GM12872 (cell line): ENCODE measurements around the gene NYAP2.

ENCODE experiments used
- TF ChIP-seq, protein P1 (sequence below): IDR thresholded peaks from 3 replicates; pipeline ENCODE4 v1.5.1; 2011; ENCODE audit warnings: low read depth, mild to moderate bottlenecking, low read length, moderate library complexity; ENCODE audit not compliant: insufficient read depth

NYAP2 gene

GRCh38 chr2:225479386-225479785 lies 79.9 kb downstream of the NYAP2 start:
- TF ChIP-seq, protein P1, sequence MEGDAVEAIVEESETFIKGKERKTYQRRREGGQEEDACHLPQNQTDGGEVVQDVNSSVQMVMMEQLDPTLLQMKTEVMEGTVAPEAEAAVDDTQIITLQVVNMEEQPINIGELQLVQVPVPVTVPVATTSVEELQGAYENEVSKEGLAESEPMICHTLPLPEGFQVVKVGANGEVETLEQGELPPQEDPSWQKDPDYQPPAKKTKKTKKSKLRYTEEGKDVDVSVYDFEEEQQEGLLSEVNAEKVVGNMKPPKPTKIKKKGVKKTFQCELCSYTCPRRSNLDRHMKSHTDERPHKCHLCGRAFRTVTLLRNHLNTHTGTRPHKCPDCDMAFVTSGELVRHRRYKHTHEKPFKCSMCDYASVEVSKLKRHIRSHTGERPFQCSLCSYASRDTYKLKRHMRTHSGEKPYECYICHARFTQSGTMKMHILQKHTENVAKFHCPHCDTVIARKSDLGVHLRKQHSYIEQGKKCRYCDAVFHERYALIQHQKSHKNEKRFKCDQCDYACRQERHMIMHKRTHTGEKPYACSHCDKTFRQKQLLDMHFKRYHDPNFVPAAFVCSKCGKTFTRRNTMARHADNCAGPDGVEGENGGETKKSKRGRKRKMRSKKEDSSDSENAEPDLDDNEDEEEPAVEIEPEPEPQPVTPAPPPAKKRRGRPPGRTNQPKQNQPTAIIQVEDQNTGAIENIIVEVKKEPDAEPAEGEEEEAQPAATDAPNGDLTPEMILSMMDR: no peak

DNA sequence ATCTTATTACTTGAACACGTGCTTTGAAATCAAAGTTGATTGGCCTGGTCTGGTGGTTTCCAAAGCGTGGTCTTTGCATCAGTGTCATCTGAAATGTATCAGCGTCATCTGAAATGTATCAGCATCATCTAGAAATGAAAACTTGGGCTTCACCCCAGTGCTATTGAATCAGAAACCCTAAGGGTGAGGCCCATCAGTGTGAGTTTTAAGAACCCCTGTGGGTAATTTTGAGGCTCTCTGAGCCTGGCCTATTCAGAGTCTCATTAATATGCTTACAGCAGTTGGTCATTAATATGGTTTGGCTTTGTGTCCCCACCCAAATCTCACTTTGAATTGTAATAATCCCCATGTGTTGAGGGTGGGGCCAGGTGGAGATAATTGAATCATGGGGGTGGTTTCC lies 85.2 kb downstream of the NYAP2 start:
- TF ChIP-seq, protein P1: no peak

DNA sequence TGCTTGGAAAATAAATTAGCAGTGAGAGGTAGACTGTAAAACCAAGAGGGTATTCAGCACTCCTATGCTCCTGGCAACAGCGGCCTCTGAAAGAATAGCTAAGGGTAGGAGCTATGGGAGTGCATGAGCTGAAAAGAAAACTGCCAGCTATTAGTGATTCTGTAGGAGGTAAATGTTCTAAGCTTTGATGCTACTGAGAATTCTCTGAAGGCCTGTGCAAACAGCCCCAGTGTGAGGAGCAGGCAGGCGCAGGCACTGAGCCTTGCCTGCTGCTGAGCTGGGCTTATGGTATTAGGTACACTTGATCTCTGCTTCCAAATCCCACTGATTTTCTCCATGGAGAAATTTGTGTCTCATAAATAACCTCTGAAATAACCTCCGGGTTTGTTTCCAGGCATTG lies 86.7 kb downstream of the NYAP2 start:
- TF ChIP-seq, protein P1: no peak

- TF ChIP-seq, protein P1: no peak
Measured at GRCh38 chr2:225487878-225488416, 88.4 kb downstream of the NYAP2 start.

- TF ChIP-seq, protein P1: no peak
Measured at GRCh38 chr2:225488743-225489142, 89.2 kb downstream of the NYAP2 start.

DNA sequence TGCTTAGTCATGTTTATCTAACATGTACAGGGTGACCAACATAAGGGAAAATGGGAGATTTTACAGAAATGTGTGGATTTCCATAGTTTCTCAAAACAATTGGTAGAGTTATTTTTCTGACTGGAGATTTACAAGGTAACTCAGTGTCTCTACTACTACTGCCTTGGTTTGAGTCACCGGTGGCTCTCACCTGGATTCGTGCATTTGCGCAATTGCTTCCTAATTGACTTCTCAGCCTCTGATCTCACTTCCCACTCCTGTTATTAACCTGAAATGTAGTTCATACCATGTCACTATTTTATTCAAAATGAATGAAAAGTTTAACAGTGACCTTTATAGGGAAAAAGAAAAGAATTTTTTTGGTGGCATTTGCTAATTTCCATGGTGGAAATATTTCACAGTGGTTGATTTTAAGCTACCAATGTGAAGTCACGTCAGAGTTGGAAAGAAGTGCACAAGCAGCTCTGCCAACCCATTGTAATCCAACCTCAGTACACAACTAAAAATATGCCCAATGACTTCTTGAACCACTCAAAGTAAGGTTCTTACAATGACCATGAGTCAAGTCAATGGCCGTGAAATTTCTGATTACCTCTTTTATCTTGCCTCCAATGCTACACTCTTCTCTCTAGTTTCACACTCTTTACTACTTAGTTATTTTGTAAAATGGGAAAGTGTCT lies 94.0 kb downstream of the NYAP2 start:
- TF ChIP-seq, protein P1: no peak

DNA sequence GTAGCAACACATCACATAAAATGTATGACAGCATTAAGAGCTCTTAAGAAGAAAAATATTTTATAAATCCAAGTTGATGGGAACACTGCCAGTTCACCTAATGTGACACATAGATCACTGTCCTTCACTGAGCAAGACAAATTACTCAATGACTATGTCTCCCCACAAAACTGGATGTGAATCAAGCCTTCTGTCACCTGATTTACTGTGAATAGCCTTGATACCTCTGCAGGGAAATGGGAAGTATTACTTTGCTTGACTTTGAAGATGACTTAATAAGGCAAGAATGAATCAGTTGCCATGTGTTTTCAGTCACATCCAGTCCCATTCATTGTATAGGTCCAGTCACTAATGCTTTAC lies 94.6 kb downstream of the NYAP2 start:
- TF ChIP-seq, protein P1: no peak
